ENCODE measurements around the gene SRP9.

DNA sequence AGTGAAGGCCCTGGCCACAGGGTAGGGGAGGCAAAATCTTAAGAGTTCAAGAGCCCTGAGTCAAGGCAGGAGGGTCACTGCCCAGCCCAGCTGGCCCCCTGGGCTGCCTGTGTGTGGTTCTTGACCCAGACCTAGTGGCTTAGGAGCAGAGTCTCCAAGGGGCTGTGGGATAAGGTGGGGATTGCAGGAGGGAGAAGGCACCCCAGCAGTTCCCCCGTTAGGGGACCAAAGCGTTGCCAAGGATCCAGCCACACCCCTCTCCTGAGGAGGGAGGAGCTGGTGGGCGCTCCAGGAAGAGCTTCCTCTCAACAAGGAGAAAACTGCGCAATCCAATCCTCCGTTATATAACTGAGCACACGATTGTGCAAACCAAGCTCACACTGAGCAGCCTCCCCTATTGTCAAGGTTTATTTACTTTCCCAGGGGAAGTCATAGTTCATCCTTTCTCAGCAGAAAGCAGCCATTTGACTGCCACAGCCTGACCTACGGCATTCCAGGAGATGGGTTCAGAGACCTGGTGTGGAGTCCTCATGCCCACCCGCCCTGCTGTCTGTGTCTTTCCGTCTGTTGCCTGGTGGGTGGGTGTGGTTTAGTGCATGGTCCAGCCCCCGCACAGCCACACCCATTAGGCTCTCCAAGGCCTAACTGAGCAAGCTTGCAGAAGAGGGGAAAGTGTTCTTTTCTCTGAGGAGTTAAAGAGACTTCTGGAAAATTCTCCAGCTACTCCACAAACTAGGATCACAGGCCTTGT is 35.8 kb downstream of the SRP9 start:
- no peak for TF ChIP-seq ZFP30 (CRISPR knock-in tag; IDR thresholded peaks at IDR 0.05)
- no peak for TF ChIP-seq OSR1 (CRISPR knock-in tag; IDR thresholded peaks at IDR 0.05)
- TF ChIP-seq, protein P1, sequence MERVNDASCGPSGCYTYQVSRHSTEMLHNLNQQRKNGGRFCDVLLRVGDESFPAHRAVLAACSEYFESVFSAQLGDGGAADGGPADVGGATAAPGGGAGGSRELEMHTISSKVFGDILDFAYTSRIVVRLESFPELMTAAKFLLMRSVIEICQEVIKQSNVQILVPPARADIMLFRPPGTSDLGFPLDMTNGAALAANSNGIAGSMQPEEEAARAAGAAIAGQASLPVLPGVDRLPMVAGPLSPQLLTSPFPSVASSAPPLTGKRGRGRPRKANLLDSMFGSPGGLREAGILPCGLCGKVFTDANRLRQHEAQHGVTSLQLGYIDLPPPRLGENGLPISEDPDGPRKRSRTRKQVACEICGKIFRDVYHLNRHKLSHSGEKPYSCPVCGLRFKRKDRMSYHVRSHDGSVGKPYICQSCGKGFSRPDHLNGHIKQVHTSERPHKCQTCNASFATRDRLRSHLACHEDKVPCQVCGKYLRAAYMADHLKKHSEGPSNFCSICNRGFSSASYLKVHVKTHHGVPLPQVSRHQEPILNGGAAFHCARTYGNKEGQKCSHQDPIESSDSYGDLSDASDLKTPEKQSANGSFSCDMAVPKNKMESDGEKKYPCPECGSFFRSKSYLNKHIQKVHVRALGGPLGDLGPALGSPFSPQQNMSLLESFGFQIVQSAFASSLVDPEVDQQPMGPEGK (CRISPR knock-in tag; IDR thresholded peaks at IDR 0.05; ENCODE audit: borderline replicate concordance), result no peak
